GM21447 (cell line): Measurements from ENCODE around the gene RGPD4.

Source experiments
- ATAC-seq: cut with Tn5 transposase; IDR thresholded peaks from one replicate; pipeline ENCODE4 v1.9.1; 2021; ENCODE audit not compliant: unreplicated experiment

Gene RGPD4

GRCh38 chr2:107927034-107927534 lies 100.4 kb downstream of the RGPD4 start:
- no peak for ATAC-seq

GRCh38 chr2:107931412-107931811 lies 104.7 kb downstream of the RGPD4 start:
- ATAC-seq, result no peak

DNA sequence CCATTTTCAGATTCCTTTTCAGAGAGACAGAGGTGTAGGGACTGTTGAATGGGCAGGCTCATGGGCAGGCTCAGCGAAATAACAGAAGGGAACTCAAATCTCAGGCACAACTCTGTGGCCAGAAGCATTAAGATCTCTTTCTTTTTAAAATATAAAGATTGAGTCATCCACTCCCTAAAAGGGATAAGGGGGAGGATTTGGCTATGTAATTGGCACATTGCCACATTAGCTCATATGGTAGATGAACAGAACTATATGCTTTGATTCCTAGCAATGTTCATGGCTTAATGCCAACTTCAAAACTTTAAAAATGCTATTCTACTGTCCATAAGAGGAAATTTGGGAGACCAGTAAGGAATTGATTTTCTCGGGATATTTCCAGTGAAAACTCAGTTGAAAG lies 105.8 kb downstream of the RGPD4 start:
- no peak for ATAC-seq

GRCh38 chr2:107932979-107933378 lies 106.3 kb downstream of the RGPD4 start:
- no peak for ATAC-seq

DNA sequence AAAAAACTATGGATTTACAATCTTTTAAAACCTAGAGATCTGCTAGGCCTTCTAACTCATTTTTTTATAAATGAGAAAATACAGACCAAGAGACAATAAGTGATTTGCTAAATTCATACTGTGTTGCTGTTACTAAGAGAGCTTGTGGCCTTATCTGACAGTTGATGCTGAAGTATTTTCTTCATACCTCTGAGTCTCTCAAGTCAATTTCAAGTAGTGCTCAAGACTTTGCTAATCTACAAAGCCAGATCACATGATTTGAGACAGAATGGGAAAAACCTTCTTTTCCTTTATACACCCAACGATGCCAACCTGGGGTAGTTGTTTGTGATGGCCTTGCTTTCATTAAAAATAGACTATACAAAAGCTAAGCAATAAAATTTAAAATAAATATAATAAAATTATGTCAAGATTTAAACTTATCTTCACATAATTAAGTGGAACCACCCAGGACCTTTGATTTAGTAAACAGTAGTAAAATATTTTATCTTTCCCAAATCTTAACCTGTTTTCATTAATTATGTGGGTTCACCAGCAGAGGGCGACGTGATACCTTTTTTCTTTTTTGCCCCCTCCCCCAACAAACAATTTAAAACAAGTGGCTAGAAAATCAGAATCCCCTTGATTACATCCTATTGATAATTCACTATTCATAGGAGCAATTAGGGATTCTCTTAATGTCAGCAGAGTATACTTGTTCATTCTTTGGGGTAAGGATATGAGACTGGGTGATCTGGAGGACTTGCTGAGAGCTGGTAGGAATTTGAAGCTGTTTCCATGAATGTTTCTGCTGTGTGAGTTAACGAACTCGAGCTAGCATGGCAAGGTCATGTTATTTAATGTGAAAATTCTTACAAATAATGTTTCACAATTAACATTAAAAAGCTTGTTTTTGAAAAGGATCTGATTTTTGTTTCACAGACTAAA lies 110.0 kb downstream of the RGPD4 start:
- no peak for ATAC-seq
